ENCODE data around the gene AXL. TPM values are rescaled to one million over a fixed set of nuclear protein-coding genes. Genes with fewer than 3 reads are reported as not detected.

The AXL gene
- total and polyA plus RNA-seq, 9 of the 15 experiments (the other 6 are each of a cell fraction or from before 2014, with no cell fraction given) = 0.80 to 6.6 (median 1.6) TPM

DNA sequence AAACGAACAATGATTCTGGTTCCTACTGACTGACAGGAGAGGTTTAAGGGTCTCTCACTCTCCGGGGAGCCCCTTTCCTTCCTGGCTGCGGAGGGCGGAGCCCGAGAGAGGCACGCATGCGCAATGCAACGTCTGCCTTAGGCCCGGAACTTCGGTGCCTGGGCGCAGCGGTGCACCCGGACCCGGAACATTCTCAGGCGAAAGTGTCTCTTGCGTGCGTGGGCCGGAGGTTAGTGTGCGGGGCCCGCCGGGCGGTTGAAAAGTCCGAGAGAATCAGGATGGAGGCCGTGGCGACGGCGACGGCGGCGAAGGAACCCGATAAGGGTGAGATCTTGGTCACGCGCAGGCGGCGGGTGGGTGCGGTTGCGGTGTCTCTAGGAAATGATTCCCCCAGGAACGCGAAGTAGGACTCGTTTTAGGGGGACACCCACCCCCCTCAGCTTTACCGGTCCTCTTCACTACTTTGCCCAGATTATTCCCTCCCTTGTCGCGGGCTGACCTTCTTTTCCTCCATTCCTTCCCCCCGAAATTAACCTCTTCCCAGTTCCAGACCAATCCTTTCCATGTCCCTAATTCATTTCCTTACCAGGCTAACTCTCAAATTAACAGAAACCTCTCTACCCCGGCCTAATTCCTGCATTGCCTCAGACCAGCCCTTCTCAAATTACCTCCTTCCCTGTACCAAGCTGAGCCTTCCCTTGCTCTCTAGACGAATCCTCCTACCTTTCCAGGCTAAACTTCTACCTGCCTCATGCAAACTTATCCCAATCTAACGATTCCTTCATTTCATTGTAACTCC lies 91.2 kb downstream of the AXL start, which contains the start of gene CCDC97 (continued):
- 0 out of 3 replicates have a peak, but pooled peaks of 1 of the 2 experiments have one; percentile 81 for TF ChIP-seq CBX3 (IDR thresholded peaks at IDR 0.05; ENCODE audit: borderline replicate concordance in 1 of 2, low read length in 2 of 2)
- TF ChIP-seq, protein P1, sequence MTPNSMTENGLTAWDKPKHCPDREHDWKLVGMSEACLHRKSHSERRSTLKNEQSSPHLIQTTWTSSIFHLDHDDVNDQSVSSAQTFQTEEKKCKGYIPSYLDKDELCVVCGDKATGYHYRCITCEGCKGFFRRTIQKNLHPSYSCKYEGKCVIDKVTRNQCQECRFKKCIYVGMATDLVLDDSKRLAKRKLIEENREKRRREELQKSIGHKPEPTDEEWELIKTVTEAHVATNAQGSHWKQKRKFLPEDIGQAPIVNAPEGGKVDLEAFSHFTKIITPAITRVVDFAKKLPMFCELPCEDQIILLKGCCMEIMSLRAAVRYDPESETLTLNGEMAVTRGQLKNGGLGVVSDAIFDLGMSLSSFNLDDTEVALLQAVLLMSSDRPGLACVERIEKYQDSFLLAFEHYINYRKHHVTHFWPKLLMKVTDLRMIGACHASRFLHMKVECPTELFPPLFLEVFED (CRISPR knock-in tag; conservative IDR thresholded peaks at IDR 0.05) = peak; percentile 94
- no peak for TF ChIP-seq CBX5 (IDR thresholded peaks at IDR 0.05; ENCODE audit: borderline replicate concordance, low read depth)
- TF ChIP-seq PHF20 (IDR thresholded peaks at IDR 0.05; ENCODE audit: partially characterized antibody) = peak; percentile 96
- no peak for TF ChIP-seq HMG20A (CRISPR knock-in tag; conservative IDR thresholded peaks at IDR 0.05)
- peak; percentile 55 to 74; a peak in 3 of 4 replicates for TF ChIP-seq FOXK2 (conservative IDR thresholded peaks at IDR 0.05 in 1 of 2, IDR thresholded peaks at IDR 0.05 in 1 of 2; ENCODE audit: low read depth in 2 of 2)
- TF ChIP-seq, protein P2, sequence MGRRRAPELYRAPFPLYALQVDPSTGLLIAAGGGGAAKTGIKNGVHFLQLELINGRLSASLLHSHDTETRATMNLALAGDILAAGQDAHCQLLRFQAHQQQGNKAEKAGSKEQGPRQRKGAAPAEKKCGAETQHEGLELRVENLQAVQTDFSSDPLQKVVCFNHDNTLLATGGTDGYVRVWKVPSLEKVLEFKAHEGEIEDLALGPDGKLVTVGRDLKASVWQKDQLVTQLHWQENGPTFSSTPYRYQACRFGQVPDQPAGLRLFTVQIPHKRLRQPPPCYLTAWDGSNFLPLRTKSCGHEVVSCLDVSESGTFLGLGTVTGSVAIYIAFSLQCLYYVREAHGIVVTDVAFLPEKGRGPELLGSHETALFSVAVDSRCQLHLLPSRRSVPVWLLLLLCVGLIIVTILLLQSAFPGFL (CRISPR knock-in tag; IDR thresholded peaks at IDR 0.05) = no peak
- TF ChIP-seq ZBTB1 (CRISPR knock-in tag; IDR thresholded peaks at IDR 0.05; ENCODE audit: borderline replicate concordance, low read depth) = peak; percentile 96
- no peak; the same call in 1 of the 2 replicates for TF ChIP-seq POLR2AphosphoS2 (IDR thresholded peaks at IDR 0.05; ENCODE audit: low read length)
- no peak for TF ChIP-seq ZNF780A (CRISPR knock-in tag; IDR thresholded peaks at IDR 0.05)
- peak; percentile 91 for TF ChIP-seq CTBP1 (IDR thresholded peaks at IDR 0.05; ENCODE audit: borderline replicate concordance)
- TF ChIP-seq ZNF146 (CRISPR knock-in tag; IDR thresholded peaks at IDR 0.05; ENCODE audit: unreplicated experiment) = no peak
- TF ChIP-seq ILF3 (IDR thresholded peaks at IDR 0.05; ENCODE audit: borderline replicate concordance) = no peak
- TF ChIP-seq RNF2 (IDR thresholded peaks at IDR 0.05) = 0 out of 2 replicates have a peak, but pooled peaks have one; percentile 16
- TF ChIP-seq EHMT2 (IDR thresholded peaks at IDR 0.05) = no peak
- peak; percentile 72; the same call in 1 of the 2 replicates for TF ChIP-seq BCOR (IDR thresholded peaks at IDR 0.05)
- peak; percentile 57; the same call in 1 of the 2 replicates for TF ChIP-seq POLR2AphosphoS5 (IDR thresholded peaks at IDR 0.05; ENCODE audit: control insufficient read depth, insufficient read depth, low read depth, low read length)
- TF ChIP-seq LCOR (CRISPR knock-in tag; IDR thresholded peaks at IDR 0.05) = peak; percentile 72; the same call in 1 of the 2 replicates
- no peak for TF ChIP-seq NCOA6 (IDR thresholded peaks at IDR 0.05)
- TF ChIP-seq MEF2A (IDR thresholded peaks at IDR 0.05; ENCODE audit: control insufficient read depth, low read depth, low read length) = no peak
- TF ChIP-seq GATAD2B (IDR thresholded peaks at IDR 0.05; ENCODE audit: borderline replicate concordance) = peak; percentile 96
- TF ChIP-seq ZNF717 (CRISPR knock-in tag; IDR thresholded peaks at IDR 0.05) = no peak
- TF ChIP-seq, protein P3, sequence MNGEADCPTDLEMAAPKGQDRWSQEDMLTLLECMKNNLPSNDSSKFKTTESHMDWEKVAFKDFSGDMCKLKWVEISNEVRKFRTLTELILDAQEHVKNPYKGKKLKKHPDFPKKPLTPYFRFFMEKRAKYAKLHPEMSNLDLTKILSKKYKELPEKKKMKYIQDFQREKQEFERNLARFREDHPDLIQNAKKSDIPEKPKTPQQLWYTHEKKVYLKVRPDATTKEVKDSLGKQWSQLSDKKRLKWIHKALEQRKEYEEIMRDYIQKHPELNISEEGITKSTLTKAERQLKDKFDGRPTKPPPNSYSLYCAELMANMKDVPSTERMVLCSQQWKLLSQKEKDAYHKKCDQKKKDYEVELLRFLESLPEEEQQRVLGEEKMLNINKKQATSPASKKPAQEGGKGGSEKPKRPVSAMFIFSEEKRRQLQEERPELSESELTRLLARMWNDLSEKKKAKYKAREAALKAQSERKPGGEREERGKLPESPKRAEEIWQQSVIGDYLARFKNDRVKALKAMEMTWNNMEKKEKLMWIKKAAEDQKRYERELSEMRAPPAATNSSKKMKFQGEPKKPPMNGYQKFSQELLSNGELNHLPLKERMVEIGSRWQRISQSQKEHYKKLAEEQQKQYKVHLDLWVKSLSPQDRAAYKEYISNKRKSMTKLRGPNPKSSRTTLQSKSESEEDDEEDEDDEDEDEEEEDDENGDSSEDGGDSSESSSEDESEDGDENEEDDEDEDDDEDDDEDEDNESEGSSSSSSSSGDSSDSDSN (IDR thresholded peaks at IDR 0.05; ENCODE audit: borderline replicate concordance in 1 of 2, low read depth in 2 of 2, low read length in 2 of 2) = no peak; a peak in 1 of 4 replicates
- no peak for TF ChIP-seq FOXK1 (CRISPR knock-in tag; IDR thresholded peaks at IDR 0.05; ENCODE audit: borderline replicate concordance)
- peak; percentile 23; the same call in 1 of the 2 replicates for TF ChIP-seq HNRNPL (IDR thresholded peaks at IDR 0.05; ENCODE audit: low read depth, low read length)
- TF ChIP-seq CREM (IDR thresholded peaks at IDR 0.05; ENCODE audit: low read depth) = peak; percentile 73
